Lung (tissue), 12 donors: ENCODE data around the gene GPR146. TPM values are rescaled to one million over a fixed set of nuclear protein-coding genes. Genes with fewer than 3 reads are reported as not detected.
"Not testable (repeated sequence)": the region's sequence is repeated elsewhere in the genome, so short reads cannot be mapped to it uniquely, and the experiment has no call there.

Experiments used
- ATAC-seq: fragments of 200-7000 bp; cut with Tn5 transposase; one replicate; pipeline ENCODE4 v1.9.1; 2020; ENCODE audit warnings: moderate number of reproducible peaks; ENCODE audit not compliant: insufficient read depth, low FRiP score
- DNase-seq, 3 donors: peaks; one replicate each; pipeline ENCODE4 v3.0.0-alpha.2; 2013 to 2017
- H3K27ac ChIP-seq, 2 donors: one replicate each; pipeline ENCODE4 v1.5.1; 2013; ENCODE audit warnings: mild to moderate bottlenecking in 2 of 2, moderate library complexity in 2 of 2, control low read depth in 1 of 2, inconsistent platforms in 1 of 2, low read depth in 1 of 2, low read length in 1 of 2
- H3K27me3 ChIP-seq, 3 donors: one replicate each; pipeline ENCODE4 v1.5.1; 2013; ENCODE audit warnings: low read length in 2 of 3; ENCODE audit not compliant: control insufficient read depth in 3 of 3, insufficient read depth in 3 of 3
- H3K36me3 ChIP-seq, 4 donors: one replicate each; pipeline ENCODE4 v1.5.1; 2013; ENCODE audit warnings: low read length in 4 of 4, mild to moderate bottlenecking in 1 of 4, moderate library complexity in 1 of 4; ENCODE audit not compliant: control insufficient read depth in 4 of 4, insufficient read depth in 4 of 4
- H3K4me1 ChIP-seq, 5 donors: one replicate each; pipeline ENCODE4 v1.5.1; 2013; ENCODE audit warnings: low read length in 5 of 5, mild to moderate bottlenecking in 2 of 5, moderate library complexity in 1 of 5; ENCODE audit not compliant: control insufficient read depth in 5 of 5, insufficient read depth in 5 of 5
- H3K4me3 ChIP-seq: one replicate; pipeline ENCODE4 v1.5.1; 2013; ENCODE audit warnings: mild to moderate bottlenecking, control low read depth, moderate library complexity
- H3K9ac ChIP-seq, 2 donors: one replicate each; pipeline ENCODE4 v1.5.1; 2013; ENCODE audit warnings: low read length in 2 of 2, control low read depth in 1 of 2; ENCODE audit not compliant: insufficient read depth in 1 of 2
- H3K9me3 ChIP-seq, 4 donors: one replicate each; pipeline ENCODE4 v1.5.1; 2013; ENCODE audit warnings: low read length in 3 of 4, mild to moderate bottlenecking in 1 of 4, moderate library complexity in 1 of 4; ENCODE audit not compliant: control insufficient read depth in 4 of 4, insufficient read depth in 3 of 4
- WGBS, 2 donors: extraction: QIAGEN DNeasy Blood & Tissue Kit; methylation state at CpG; one replicate each; pipeline ENCODE4 v1.1.7; 2013; 5-methylcytosine and 5-hydroxymethylcytosine counted together
- polyA plus RNA-seq, 2 donors: library from polyadenylated mRNA; stranded (reverse); fragments of 200-250 nt; gene quantifications; one replicate each; pipeline ENCODE4 v1.2.1, GENCODE V29; 2013
- total RNA-seq, 2 donors: library from RNA; depleted of rRNA in 1 of 2; stranded (reverse); fragments of >200 nt in 1 of 2; gene quantifications; one replicate each; pipeline ENCODE4 v1.2.1, GENCODE V29; 2014 to 2021
- TF ChIP-seq, protein P1 (sequence below): IDR thresholded peaks from 2 replicates; pipeline ENCODE4 v1.5.1; 2012; ENCODE audit warnings: mild to moderate bottlenecking; ENCODE audit errors: control extremely low read depth, extremely low read depth
- donor health status: control.
- donor health status: control.
- donor health status: Bipolar disorder and iron deficiency.
- donor health status: healthy.
- donor health status: DM: yes; HTN: yes; CAD: no.

Gene GPR146
- total and polyA plus RNA-seq, 4 donors, result 13.7 to 27.1 (median 14.0) TPM

DNA sequence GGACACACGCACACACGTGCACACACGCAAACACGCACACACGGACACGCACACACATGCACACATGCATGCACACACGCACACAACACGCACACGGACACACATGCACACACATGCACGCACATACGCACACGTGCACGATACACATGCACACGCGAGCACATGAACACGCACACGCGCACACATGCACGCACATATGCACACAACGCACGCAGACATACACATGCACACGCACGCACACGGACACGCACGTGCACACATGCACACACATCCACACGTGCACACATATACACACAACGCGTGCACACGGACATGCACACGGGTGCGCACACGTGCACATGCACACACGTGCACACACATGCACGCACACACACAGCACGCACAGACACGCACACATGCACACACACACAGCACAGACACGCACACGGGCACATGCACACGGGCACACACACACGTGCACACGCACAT, 26.2 kb downstream of the GPR146 start:
- no peak overlapping the region for H3K27ac ChIP-seq
- DNase-seq (no peak), ATAC-seq (no peak)
- H3K4me1 ChIP-seq, result peaks cover 0 to 6% (median 1%) of the 10 kb centered on the region in 5 donors
- H3K27me3 ChIP-seq, result no peaks in the 10 kb centered on the region
- TF ChIP-seq, protein P1, sequence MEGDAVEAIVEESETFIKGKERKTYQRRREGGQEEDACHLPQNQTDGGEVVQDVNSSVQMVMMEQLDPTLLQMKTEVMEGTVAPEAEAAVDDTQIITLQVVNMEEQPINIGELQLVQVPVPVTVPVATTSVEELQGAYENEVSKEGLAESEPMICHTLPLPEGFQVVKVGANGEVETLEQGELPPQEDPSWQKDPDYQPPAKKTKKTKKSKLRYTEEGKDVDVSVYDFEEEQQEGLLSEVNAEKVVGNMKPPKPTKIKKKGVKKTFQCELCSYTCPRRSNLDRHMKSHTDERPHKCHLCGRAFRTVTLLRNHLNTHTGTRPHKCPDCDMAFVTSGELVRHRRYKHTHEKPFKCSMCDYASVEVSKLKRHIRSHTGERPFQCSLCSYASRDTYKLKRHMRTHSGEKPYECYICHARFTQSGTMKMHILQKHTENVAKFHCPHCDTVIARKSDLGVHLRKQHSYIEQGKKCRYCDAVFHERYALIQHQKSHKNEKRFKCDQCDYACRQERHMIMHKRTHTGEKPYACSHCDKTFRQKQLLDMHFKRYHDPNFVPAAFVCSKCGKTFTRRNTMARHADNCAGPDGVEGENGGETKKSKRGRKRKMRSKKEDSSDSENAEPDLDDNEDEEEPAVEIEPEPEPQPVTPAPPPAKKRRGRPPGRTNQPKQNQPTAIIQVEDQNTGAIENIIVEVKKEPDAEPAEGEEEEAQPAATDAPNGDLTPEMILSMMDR, result no peak
- no peaks in the 10 kb centered on the region for H3K9me3 ChIP-seq
- no peak overlapping the region for H3K4me3 ChIP-seq
- H3K9ac ChIP-seq, result no peak overlapping the region
- no peaks in the 10 kb centered on the region for H3K36me3 ChIP-seq
- 92 to 93% methylated on average over 42 of the region's 42 CpGs for WGBS, 2 donors

DNA sequence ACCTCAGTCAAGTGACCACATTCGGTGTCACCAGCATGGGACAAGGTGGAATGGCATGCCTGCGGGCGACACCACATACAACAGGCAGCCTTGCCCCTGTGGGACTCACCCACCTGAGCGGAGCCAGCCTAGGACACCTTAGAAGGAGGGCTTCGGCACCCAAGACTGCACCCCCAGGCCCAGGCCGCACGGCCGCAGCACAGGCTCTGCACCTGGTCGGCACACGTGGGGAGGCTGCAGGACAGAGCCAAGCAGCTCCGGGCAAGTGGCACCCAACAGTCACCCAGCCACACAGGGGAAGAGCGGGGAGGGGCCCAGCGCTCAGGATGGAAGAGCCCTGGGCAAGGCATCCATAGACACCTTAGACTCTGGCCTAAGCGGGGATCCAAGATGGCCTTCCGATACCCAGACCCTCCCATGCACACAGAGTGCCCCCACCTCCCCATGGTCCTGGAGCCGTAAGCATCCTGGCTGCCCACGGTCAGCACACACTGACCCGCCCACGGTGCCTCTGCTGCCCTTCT, 27.4 kb downstream of the GPR146 start:
- no peaks in the 10 kb centered on the region for H3K27me3 ChIP-seq
- TF ChIP-seq, protein P1, result no peak
- ATAC-seq (no peak), DNase-seq (no peak)
- no peaks in the 10 kb centered on the region for H3K9me3 ChIP-seq
- peaks cover 0 to 5% (median 5%) of the 10 kb centered on the region in 5 donors for H3K4me1 ChIP-seq
- WGBS, 2 donors, result 97% methylated on average over 19 of the region's 19 CpGs
- H3K9ac ChIP-seq, result no peak overlapping the region
- H3K27ac ChIP-seq, result no peak overlapping the region
- no peak overlapping the region for H3K4me3 ChIP-seq
- H3K36me3 ChIP-seq, result no peaks in the 10 kb centered on the region

DNA sequence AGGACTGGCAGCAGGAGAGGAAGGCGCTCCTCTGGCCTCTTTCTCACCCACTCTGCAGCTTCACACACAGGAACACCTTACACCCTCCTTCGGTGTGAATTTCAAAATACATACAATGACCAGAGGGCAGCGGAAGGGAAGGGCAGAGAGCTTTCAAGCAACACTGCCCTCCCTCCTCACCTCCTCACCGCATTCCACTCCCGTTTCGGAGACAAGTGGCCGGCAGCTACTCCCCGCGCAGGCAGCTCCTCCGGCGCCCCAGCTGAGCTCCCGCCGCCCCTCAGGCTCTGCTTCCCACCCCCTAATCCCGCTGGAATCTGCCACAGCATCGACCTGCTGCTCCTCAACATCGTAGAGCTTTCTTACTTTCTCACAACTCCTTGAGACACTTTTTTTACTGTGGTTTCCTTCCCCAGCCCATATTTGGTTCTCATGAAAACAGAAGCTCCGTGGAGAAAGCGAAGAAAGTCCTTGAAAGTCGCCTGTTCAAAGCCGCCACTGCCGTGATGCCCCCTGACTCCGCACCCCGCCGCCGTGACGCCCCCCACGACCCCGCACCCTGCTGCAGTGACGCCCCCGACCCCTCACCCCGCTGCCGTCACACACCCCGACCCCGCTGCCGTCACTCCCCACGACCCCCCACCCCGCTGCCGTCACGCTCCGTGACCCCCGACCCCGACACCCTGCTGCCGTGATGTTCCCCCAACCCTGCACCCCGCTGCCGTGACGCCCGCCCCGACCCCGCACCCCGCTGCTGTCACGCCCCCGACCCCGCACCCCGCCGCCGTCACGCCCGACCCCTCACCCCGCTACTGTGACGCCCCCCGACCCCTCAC, 29.0 kb downstream of the GPR146 start:
- no peak for ATAC-seq
- no peak overlapping the region for H3K9ac ChIP-seq
- no peak overlapping the region for H3K27ac ChIP-seq
- DNase-seq, result peak in 2 of 3 donors; percentile 49 to 68
- no peaks in the 10 kb centered on the region for H3K36me3 ChIP-seq
- WGBS, 2 donors, result 54 to 61% methylated on average over 46 to 56 of the region's 61 CpGs
- no peaks in the 10 kb centered on the region for H3K27me3 ChIP-seq
- H3K4me3 ChIP-seq, result no peak overlapping the region
- peaks cover 0 to 7% (median 5%) of the 10 kb centered on the region in 5 donors for H3K4me1 ChIP-seq
- no peaks in the 10 kb centered on the region for H3K9me3 ChIP-seq
- TF ChIP-seq, protein P1, result no peak

DNA sequence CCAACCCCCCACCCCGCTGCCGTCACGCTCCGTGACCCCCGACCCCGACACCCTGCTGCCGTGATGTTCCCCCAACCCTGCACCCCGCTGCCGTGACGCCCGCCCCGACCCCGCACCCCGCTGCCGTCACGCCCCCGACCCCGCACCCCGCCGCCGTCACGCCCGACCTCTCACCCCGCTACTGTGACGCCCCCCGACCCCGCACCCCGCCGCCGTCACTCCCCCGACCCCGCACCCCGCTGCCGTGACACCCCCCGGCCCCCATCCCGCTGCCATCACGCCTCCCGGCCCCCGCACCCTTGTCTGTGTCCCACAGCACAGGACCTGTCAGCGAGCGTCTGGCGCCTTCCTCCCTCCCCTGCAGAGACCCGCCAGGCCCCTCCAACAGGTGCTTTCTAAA, 29.7 kb downstream of the GPR146 start:
- not testable (repeated sequence) for H3K36me3 ChIP-seq, H3K9me3 ChIP-seq, DNase-seq, ATAC-seq, H3K27me3 ChIP-seq, H3K9ac ChIP-seq, H3K4me3 ChIP-seq, H3K27ac ChIP-seq
- peaks cover 0 to 11% (median 5%) of the 10 kb centered on the region in 5 donors for H3K4me1 ChIP-seq
- 90 to 96% methylated on average over 32 to 43 of the region's 43 CpGs for WGBS, 2 donors
